ENCODE results near the gene EFNA1.

The EFNA1 gene

GRCh38 chr1:155122308-155122707 lies 5.4 kb upstream of the EFNA1 start:
- TF ChIP-seq TAF1 (IDR thresholded peaks at IDR 0.05; ENCODE audit: borderline replicate concordance, insufficient read depth, low read length) (no peak), FOXP2 (optimal IDR thresholded peaks at IDR 0.05; ENCODE audit: borderline replicate concordance, extremely low read depth, extremely low read length, insufficient read depth) (no peak), SIN3A (IDR thresholded peaks at IDR 0.05; ENCODE audit: borderline replicate concordance, insufficient read depth, low read length) (no peak), POLR2AphosphoS5 (IDR thresholded peaks at IDR 0.05; ENCODE audit: low read depth, low read length) (no peak), REST (IDR thresholded peaks at IDR 0.05; ENCODE audit: insufficient read depth in 1 of 2, low read depth in 2 of 2, low read length in 2 of 2) (no peak)

DNA sequence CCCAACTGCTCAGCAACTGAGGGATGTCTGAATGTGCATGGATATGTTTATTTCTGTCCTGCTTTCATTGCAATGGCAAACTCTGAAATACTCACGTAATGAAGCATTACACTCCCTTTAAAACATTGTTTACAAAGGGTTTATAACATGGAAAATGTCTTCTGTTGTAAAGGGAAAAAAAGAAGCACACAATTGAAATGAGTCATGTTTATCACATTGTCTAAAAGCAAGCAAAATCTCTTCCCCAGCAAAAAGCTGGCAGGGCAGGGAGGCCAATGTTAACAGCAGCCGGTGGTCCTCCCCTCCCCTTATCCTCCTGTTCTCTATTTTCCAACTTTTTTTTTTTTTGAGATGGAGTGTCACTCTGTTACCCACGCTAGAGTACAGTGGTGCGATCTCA lies 3.9 kb upstream of the EFNA1 start:
- TF ChIP-seq REST (IDR thresholded peaks at IDR 0.05; ENCODE audit: insufficient read depth in 1 of 2, low read depth in 2 of 2, low read length in 2 of 2) (no peak), SIN3A (IDR thresholded peaks at IDR 0.05; ENCODE audit: borderline replicate concordance, insufficient read depth, low read length) (no peak), POLR2AphosphoS5 (IDR thresholded peaks at IDR 0.05; ENCODE audit: low read depth, low read length) (no peak), FOXP2 (optimal IDR thresholded peaks at IDR 0.05; ENCODE audit: borderline replicate concordance, extremely low read depth, extremely low read length, insufficient read depth) (no peak)

- TF ChIP-seq POLR2AphosphoS5 (IDR thresholded peaks at IDR 0.05; ENCODE audit: low read depth, low read length): no peak
- TF ChIP-seq FOXP2 (optimal IDR thresholded peaks at IDR 0.05; ENCODE audit: borderline replicate concordance, extremely low read depth, extremely low read length, insufficient read depth): no peak
- TF ChIP-seq TAF1 (IDR thresholded peaks at IDR 0.05; ENCODE audit: borderline replicate concordance, insufficient read depth, low read length): no peak
- TF ChIP-seq SIN3A (IDR thresholded peaks at IDR 0.05; ENCODE audit: borderline replicate concordance, insufficient read depth, low read length): no peak
- no peak for TF ChIP-seq REST (IDR thresholded peaks at IDR 0.05; ENCODE audit: insufficient read depth in 1 of 2, low read depth in 2 of 2, low read length in 2 of 2)
Measured at GRCh38 chr1:155124503-155125463, 2.9 kb upstream of the EFNA1 start.

DNA sequence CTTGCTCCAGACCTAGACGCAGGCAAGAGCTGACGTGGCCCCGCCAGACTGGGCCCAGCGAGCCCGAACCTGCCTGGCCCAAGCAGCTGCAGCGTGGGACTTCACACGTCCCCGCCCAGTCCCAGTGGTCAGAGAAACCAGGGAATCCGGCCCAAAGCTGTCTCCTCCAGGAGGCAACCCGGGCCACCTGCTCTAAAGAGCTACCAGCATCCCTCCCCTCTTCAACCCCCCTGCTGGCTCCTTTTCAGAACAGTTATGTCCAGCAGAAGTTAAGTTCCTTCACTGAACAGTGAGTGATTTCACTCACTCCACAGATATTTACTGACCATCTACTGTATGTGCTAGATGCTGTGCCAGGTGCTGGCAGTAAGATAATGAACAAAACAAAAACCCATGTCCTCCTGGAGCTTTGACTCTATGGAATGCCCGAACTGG lies 2.1 kb upstream of the EFNA1 start:
- TF ChIP-seq REST (IDR thresholded peaks at IDR 0.05; ENCODE audit: insufficient read depth in 1 of 2, low read depth in 2 of 2, low read length in 2 of 2) (no peak), TAF1 (IDR thresholded peaks at IDR 0.05; ENCODE audit: borderline replicate concordance, insufficient read depth, low read length) (no peak), FOXP2 (optimal IDR thresholded peaks at IDR 0.05; ENCODE audit: borderline replicate concordance, extremely low read depth, extremely low read length, insufficient read depth) (no peak), SIN3A (IDR thresholded peaks at IDR 0.05; ENCODE audit: borderline replicate concordance, insufficient read depth, low read length) (no peak), POLR2AphosphoS5 (IDR thresholded peaks at IDR 0.05; ENCODE audit: low read depth, low read length) (no peak)

All from PFSK-1 (cell line).